Activated CD8-positive, alpha-beta memory T cell treated with anti-CD3 and anti-CD28 coated beads, Interleukin-2, amount 50 U/mL, for 4 hours (primary cell): Measurements from ENCODE around the gene MRNIP.
A peak's percentile ranks its signal among the peaks of the same experiment; 100 is the strongest.
"Not testable (repeated sequence)": the region's sequence is repeated elsewhere in the genome, so short reads cannot be mapped to it uniquely, and the experiment has no call there.

Experiments
- DNase-seq: peaks from one replicate; pipeline ENCODE4 v3.0.0-alpha.2; 2020

MRNIP gene

GRCh38 chr5:179837076-179838011 lies 21.3 kb downstream of the MRNIP start:
- DNase-seq, result no peak

GRCh38 chr5:179836225-179837019 lies 22.2 kb downstream of the MRNIP start:
- peak; percentile 56 for DNase-seq

- DNase-seq, result not testable (repeated sequence)
Measured at GRCh38 chr5:179834871-179835270, 23.7 kb downstream of the MRNIP start.

DNA sequence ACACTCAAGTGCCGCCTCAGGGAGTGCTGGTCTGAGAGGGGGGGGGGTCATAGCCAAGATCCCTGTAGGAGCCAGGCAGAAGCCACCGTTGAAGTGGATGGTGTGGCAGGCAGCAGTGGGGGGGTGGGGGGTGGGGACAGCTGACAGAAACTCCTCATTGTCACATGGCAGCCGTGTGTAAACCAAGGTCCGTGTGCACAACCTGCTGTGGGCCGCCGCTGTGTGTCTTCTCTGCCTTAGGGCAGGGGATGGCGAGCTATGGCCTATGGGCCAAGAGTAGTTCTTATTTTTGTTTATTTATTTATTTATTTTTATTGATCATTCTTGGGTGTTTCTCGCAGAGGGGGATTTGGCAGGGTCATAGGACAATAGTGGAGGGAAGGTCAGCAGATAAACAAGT lies 24.5 kb downstream of the MRNIP start:
- no peak for DNase-seq

DNA sequence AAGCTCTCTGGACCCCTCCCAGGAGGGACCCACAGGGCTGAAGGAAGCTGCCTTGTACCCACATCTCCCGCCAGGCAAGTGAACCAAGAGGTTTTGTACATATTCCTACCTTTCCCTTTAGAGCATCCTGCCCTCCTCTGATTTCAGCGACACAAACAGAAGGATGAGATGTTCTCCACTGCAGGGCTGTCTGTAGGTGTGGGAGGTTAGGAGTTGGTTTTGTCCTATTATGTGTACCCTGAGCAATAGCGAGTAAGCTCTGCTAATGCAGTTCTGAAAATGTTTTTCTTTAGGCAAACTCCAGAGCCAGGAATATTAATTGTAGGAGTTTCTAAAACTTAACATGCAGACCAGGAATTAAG lies 24.9 kb downstream of the MRNIP start:
- DNase-seq, result no peak

- no peak for DNase-seq
Measured at GRCh38 chr5:179833056-179833708, 25.4 kb downstream of the MRNIP start.

DNA sequence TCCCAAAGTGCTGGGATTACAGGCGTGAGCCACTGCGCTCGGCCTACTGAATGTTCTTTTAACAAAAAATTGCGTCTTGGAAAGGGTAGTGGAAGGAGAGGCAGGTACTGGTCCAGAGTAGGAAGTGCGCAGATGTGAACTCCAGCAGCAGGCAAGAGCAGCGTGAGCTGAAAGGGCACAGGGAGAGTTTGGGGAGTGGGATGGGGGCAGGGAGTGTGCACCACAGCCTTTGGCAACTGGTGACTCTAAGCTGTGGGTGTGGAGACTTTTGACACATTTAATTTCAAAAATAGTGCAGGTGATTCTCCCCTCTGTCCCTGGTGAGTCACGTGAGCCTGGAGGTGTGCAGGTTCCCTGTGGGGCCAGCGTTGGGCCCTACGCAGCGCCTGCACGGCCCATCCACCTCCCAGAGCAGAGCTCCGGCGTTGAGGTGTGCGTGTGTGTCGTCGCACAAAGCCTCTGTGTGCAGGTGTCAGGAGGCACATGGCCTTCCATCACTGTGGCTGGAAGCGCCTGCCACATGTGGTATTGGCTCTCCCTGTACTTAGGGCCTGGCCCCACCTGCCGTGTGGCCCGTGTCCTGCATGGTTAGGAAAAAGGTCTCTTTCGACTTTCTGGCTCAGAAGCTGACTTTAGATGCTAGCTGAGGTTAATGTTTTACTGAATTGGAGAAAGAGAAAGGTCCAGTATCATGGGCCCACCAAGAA lies 26.4 kb downstream of the MRNIP start:
- no peak for DNase-seq

DNA sequence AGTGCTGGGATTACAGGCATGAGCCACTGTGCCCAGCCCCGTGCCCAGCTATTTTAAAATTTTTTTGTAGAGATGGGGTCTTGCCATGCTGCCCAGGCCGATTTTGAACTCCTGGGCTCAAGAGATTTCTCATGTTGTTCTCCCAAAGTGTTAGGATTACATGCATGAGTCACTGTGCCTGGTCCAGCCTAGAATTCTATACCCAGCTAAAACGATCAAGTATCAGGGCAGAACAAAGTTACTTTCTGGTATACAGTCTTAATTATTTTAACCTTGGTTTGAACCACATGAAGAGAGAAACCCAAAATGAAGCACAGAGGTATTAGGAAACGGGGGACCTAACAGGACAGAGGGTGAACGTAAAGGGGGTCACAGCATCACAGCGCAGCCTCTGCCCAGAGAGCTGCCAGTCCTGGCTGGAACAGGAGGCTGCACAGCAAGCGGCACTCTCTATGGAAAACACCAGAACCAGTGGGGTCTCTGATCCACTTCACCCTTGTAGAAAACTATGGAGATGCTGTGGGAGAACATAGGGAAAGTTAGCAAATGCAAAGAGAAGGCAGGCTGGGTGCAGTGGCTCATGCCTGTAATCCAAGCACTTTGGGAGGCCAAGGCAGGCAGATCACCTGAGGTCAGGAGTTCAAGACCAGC lies 27.7 kb downstream of the MRNIP start:
- DNase-seq, result no peak

GRCh38 chr5:179829732-179830435 lies 28.7 kb downstream of the MRNIP start:
- no peak for DNase-seq

GRCh38 chr5:179828756-179829421 lies 29.7 kb downstream of the MRNIP start:
- no peak for DNase-seq

- peak; percentile 48 for DNase-seq
Measured at GRCh38 chr5:179827680-179828079, 30.9 kb downstream of the MRNIP start.

GRCh38 chr5:179825655-179826182 lies 32.9 kb downstream of the MRNIP start:
- DNase-seq, result no peak

DNA sequence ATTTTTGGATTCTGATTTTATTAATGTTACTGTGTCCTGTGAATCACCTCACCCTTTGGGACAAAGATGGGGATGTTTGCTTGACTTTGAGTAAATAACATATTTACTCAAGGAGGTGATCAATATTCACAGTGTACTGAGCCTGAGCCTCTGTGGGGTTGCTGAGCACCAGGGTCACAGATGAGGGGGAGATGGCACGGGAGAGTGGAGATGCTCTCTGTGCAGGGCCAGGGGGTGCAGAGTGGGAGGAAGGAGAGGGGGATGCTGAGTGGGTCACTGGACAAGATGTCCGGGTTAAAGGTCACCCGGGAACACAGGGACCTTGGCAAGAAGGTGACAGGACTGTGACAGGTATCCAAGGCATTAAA lies 33.9 kb downstream of the MRNIP start:
- DNase-seq, result no peak

DNA sequence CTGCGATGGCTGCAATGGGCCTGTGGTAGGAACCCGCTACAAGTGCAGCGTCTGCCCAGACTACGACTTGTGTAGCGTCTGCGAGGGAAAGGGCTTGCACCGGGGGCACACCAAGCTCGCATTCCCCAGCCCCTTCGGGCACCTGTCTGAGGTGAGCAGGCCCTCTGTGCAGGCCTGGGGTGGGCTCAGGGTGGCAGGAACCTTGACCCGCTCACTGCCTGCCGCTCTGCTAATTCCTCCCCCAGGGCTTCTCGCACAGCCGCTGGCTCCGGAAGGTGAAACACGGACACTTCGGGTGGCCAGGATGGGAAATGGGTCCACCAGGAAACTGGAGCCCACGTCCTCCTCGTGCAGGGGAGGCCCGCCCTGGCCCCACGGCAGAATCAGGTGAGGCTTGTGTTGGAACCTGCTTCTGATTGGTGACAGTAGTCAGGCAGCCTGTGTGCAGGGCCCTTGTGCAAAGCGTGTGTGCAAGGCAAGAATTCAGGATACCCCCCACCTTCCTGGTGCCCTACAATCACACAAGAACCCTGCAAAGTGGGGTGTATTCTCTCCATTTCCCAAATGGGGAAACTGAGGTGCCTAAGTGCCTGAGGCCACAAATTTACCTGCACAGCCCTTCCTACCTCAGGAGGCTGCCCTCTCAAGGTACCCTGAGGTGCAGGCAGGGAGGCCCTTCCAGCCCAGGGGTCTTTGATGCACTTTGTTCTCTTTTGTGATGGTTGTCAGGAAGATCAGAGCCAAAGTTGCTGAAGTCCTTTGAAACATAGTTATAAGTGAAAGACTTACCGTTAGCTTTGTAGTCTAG lies 34.5 kb downstream of the MRNIP start:
- no peak for DNase-seq

DNA sequence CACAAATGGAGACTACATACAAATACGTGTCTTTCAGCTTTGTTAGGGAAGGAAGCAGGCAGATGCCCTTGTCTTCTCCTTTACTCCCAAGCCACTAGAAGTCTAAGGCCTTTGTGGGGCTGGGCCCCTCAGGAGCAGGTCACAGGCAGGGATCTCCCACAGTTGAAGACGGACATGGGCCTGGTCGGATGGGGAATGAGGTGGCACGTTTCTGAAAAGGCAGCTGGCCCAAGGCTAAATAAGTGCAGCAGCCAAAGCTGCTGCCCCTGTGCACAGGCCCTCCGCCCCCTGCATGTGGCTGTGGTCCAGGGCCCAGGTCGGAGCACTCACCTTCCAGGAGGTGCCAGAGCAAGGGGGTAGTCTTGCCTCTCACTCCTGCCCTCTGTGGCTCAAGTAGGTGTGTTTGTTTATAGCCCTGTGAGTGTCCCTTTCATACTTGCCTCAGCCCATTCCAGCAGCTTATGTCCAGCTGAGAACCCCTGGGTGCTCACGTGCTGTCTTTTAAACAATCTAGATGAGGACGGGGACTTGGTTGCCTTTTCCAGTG lies 36.1 kb downstream of the MRNIP start:
- no peak for DNase-seq

DNA sequence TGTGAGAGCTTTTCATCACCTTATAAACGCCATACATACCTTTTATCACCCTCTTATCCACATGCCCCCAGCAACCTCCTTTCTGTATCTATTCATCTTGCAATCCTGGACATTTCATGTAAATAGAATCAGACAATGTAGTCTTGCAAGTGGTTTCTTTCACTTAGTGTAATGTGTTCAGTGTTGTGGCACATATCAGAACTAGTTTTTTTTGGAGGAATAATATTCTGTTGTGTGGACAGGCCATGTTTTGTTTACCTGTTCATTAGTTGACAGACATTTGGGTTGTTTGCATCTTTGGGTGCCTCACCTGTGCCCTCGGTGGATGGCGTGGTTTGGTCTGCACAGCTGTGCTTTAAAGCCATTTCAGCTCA lies 36.6 kb downstream of the MRNIP start:
- no peak for DNase-seq

- DNase-seq, result peak; percentile 83
Measured at GRCh38 chr5:179821298-179822058, 37.1 kb downstream of the MRNIP start.

DNA sequence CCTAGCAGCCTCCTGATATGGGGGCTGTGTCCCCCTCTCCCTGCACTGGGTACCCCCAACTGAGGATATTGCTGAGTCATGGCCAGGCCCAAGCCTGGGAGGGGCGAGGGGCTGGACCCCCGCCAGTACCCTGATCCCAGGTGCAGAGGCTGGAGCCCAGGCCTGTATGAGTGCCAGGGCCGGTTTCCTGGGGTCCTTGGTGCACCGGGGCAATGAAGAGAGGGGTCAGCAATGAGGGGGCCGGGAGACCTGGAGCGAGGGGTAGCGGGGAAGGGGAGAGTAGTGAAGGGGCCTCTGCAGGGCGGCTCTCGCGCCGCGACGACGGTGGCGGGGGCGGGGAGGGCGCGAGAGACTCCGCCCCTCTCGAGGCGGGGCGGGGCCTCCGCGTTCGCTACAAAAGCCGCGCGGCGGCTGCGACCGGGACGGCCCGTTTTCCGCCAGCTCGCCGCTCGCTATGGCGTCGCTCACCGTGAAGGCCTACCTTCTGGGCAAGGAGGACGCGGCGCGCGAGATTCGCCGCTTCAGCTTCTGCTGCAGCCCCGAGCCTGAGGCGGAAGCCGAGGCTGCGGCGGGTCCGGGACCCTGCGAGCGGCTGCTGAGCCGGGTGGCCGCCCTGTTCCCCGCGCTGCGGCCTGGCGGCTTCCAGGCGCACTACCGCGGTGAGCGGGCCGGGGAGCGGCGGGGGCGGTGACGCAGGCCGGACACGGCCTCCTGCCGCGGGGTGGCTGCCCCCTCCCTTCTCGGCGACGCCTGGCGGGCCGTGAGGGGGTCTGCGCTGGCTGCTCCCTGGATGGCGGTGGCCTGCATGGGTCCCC lies 37.9 kb downstream of the MRNIP start, which contains the start of gene SQSTM1:
Gene SQSTM1, plus strand, starts transcription at position 423 of the 815 bp plus-strand sequence. Its CDS starts 32 bp downstream, at position 455.
- DNase-seq, result peak; percentile 83
